ENCODE measurements around the gene AMZ2.
"Not testable (repeated sequence)": the region's sequence is repeated elsewhere in the genome, so short reads cannot be mapped to it uniquely, and the experiment has no call there.

The AMZ2 gene

DNA sequence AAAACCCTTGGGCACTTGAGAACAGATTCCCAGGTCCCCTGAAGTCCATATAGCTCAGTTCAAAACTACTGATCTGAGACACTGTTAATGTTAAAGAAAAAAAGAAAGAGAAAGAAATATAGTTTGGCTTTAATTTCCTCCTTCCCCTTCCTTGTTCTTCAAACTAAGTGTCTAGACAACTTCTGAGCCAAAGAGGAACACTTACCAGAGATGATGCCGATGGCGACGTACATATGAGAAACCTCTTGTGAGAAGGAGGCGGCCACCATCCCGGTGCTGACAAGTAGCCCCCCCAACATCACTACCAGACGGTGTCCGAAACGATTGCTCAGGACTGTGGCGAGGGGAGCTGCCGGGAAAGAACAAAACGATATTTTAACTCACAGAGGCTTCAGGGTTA is 25.9 kb downstream of the AMZ2 start:
- TF ChIP-seq, protein P1, sequence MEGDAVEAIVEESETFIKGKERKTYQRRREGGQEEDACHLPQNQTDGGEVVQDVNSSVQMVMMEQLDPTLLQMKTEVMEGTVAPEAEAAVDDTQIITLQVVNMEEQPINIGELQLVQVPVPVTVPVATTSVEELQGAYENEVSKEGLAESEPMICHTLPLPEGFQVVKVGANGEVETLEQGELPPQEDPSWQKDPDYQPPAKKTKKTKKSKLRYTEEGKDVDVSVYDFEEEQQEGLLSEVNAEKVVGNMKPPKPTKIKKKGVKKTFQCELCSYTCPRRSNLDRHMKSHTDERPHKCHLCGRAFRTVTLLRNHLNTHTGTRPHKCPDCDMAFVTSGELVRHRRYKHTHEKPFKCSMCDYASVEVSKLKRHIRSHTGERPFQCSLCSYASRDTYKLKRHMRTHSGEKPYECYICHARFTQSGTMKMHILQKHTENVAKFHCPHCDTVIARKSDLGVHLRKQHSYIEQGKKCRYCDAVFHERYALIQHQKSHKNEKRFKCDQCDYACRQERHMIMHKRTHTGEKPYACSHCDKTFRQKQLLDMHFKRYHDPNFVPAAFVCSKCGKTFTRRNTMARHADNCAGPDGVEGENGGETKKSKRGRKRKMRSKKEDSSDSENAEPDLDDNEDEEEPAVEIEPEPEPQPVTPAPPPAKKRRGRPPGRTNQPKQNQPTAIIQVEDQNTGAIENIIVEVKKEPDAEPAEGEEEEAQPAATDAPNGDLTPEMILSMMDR (IDR thresholded peaks at IDR 0.05): no peak
- H3K36me3 ChIP-seq: peaks cover 89% of the 10 kb centered on the region
- no peaks in the 10 kb centered on the region for H3K9me3 ChIP-seq
- no peaks in the 10 kb centered on the region for H3K27me3 ChIP-seq
- H3K4me3 ChIP-seq (ENCODE audit: low read depth in 1 of 2, low read length in 1 of 2): no peak overlapping the region
- peak overlapping the region; percentile 72 for H3K27ac ChIP-seq
- peaks cover 0 to 7% of the 10 kb centered on the region in 2 experiments for H3K4me1 ChIP-seq (ENCODE audit: control insufficient read depth in 1 of 2, insufficient read depth in 1 of 2, low read depth in 1 of 2, low read length in 1 of 2)

DNA sequence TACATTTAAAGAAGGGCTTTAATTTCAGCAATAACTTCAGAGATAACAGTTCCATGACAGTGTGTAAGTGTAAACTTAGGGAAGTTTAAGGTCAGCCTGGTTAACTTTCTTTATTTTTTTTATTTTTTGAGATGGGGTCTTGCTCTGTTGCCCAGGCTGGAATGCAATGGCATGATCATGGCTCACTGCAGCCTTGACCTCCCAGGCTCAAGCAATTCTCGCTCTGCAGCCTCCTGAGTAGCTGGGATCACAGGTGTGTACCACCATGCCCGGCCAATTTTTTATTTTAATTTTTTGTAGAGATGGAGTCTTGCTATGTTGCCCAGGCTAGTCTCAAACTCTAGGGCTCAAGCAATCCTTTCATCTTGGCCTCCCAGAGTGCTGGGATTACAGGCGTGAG is 28.5 kb downstream of the AMZ2 start:
- H3K4me3 ChIP-seq (ENCODE audit: low read depth in 1 of 2, low read length in 1 of 2); H3K27ac ChIP-seq; H3K9me3 ChIP-seq; H3K27me3 ChIP-seq; H3K4me1 ChIP-seq (ENCODE audit: control insufficient read depth in 1 of 2, insufficient read depth in 1 of 2, low read depth in 1 of 2, low read length in 1 of 2): not testable (repeated sequence)
- peaks cover 92% of the 10 kb centered on the region for H3K36me3 ChIP-seq

DNA sequence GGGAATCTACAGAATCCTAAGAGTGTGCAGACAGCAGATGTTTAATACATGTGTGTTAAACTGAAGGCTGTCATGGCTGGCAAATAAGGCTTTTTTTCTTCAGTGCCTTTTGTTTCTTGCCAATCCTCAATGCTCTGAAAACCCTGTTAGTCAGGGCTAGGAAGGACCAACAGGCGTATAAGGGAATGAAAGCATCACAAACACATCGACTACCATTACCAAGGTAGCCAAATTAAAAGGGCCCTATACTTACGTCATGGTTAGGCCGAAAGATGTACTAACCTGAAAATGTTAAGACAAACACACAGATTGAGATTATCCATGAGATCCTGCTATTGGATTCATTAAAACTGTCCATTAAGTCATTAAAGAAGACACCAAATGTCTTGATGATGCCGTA is 30.0 kb downstream of the AMZ2 start:
- Histone ChIP-seq H3K4me3 (ENCODE audit: low read depth in 1 of 2, low read length in 1 of 2) (no peak overlapping the region), H3K36me3 (peaks cover 81% of the 10 kb centered on the region)

DNA sequence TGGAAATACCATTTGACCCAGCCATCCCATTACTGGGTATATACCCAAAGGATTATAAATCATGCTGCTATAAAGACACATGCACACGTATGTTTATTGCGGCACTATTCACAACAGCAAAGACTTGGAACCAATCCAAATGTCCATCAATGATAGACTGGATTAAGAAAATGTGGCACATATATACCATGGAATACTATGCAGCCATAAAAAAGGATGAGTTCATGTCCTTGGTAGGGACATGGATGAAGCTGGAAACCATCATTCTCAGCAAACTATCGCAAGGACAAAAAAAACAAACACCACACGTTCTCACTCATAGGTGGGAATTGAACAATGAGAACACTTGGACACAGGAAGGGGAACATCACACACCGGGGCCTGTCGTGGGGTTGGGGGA is 34.1 kb downstream of the AMZ2 start:
- H3K4me1 ChIP-seq (ENCODE audit: control insufficient read depth in 1 of 2, insufficient read depth in 1 of 2, low read depth in 1 of 2, low read length in 1 of 2); H3K4me3 ChIP-seq (ENCODE audit: low read depth in 1 of 2, low read length in 1 of 2); H3K27me3 ChIP-seq; H3K27ac ChIP-seq; H3K9me3 ChIP-seq: not testable (repeated sequence)
- peaks cover 58% of the 10 kb centered on the region for H3K36me3 ChIP-seq

More for the DNA sequence above, 30.0 kb downstream of the AMZ2 start:
- H3K4me1 ChIP-seq (ENCODE audit: control insufficient read depth in 1 of 2, insufficient read depth in 1 of 2, low read depth in 1 of 2, low read length in 1 of 2): peaks cover 0 to 7% of the 10 kb centered on the region in 2 experiments
- H3K27ac ChIP-seq: no peak overlapping the region
- no peaks in the 10 kb centered on the region for H3K27me3 ChIP-seq
- H3K9me3 ChIP-seq: no peaks in the 10 kb centered on the region
- TF ChIP-seq, protein P1 (IDR thresholded peaks at IDR 0.05): no peak

DNA sequence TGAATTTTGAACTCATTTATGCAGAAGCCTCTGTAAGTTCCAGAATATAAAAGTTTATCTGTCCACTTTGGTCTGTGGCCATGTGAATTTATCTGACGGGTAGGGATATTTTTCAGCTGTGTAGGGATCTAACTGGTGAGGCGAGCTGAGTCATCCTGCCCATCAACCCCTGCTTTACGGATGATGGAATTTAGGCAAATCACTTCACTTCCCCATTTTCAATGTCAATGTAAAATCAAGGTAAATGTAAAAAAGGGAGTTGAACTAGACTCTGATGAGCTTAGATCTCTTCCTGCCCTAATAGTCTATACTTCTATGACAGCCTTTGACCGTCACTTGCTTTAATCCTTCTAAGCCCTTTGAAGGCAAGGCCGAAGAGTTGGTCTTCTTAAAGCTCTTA is 40.5 kb downstream of the AMZ2 start:
- H3K4me1 ChIP-seq (ENCODE audit: control insufficient read depth in 1 of 2, insufficient read depth in 1 of 2, low read depth in 1 of 2, low read length in 1 of 2): peaks cover 45 to 57% of the 10 kb centered on the region in 2 experiments
- peaks cover 10% of the 10 kb centered on the region for H3K36me3 ChIP-seq
- H3K9me3 ChIP-seq: no peaks in the 10 kb centered on the region
- no peaks in the 10 kb centered on the region for H3K27me3 ChIP-seq
- TF ChIP-seq, protein P1 (IDR thresholded peaks at IDR 0.05): no peak
- peak overlapping the region; percentile 76 to 91 for H3K4me3 ChIP-seq (ENCODE audit: low read depth in 1 of 2, low read length in 1 of 2)
- H3K27ac ChIP-seq: peak overlapping the region; percentile 100

DNA sequence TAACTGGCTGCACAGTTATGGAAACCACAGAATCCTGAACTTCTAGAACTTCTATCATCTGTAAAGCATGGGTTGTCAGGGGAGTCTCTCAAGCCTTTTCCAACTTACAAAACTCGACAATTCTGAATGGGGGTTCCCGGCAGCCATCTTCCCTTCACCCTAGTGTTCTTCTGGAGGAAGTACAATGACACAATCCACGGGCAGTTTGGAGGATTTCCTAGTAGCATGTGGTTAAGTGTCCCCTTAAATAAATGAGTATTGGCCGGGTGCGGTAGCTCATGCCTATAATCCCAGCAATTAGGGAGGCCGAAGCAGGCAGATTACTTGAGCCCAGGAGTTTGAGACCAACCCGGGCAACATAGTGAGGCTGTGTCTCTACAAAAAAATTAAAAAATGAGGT is 41.0 kb downstream of the AMZ2 start:
- TF ChIP-seq, protein P1 (IDR thresholded peaks at IDR 0.05): peak; percentile 74
- H3K4me1 ChIP-seq (ENCODE audit: control insufficient read depth in 1 of 2, insufficient read depth in 1 of 2, low read depth in 1 of 2, low read length in 1 of 2): peaks cover 49 to 61% of the 10 kb centered on the region in 2 experiments
- H3K36me3 ChIP-seq: peaks cover 10% of the 10 kb centered on the region
- H3K27ac ChIP-seq: peak overlapping the region; percentile 100
- no peaks in the 10 kb centered on the region for H3K9me3 ChIP-seq
- peak overlapping the region; percentile 76 to 91 for H3K4me3 ChIP-seq (ENCODE audit: low read depth in 1 of 2, low read length in 1 of 2)
- H3K27me3 ChIP-seq: no peaks in the 10 kb centered on the region

DNA sequence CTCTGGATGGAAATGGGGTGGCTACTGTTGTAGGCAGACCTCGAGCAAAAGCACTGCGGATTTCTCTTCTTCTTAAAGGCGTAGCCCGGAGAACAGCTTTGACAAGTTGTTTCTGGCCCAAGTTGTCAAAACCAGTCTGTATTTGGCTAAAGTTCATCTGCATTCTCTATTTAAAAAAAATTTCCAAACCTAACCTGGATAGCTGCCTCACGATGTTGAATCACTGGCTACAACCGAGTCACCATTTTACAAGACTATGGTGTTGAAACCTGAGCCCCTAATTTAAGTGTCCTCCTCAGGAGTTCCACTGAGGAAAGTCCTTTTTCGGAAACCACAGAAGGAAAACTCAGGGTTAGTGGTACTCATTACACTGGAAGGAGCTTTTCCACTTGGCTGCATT is 41.6 kb downstream of the AMZ2 start:
- peak overlapping the region; percentile 100 for H3K27ac ChIP-seq
- no peaks in the 10 kb centered on the region for H3K9me3 ChIP-seq
- no peaks in the 10 kb centered on the region for H3K27me3 ChIP-seq
- peak overlapping the region; percentile 76 to 91 for H3K4me3 ChIP-seq (ENCODE audit: low read depth in 1 of 2, low read length in 1 of 2)
- TF ChIP-seq, protein P1 (IDR thresholded peaks at IDR 0.05): no peak
- H3K36me3 ChIP-seq: peaks cover 9% of the 10 kb centered on the region
- peaks cover 56 to 68% of the 10 kb centered on the region in 2 experiments for H3K4me1 ChIP-seq (ENCODE audit: control insufficient read depth in 1 of 2, insufficient read depth in 1 of 2, low read depth in 1 of 2, low read length in 1 of 2)

Measured in neutrophil (primary cell).